HUES48 (cell line): ENCODE results near the gene SLC43A1.
A peak's percentile ranks its signal among the peaks of the same experiment; 100 is the strongest.
"Not testable (repeated sequence)": the region's sequence is repeated elsewhere in the genome, so short reads cannot be mapped to it uniquely, and the experiment has no call there.

Experiments used
- H3K27ac ChIP-seq: one replicate; pipeline ENCODE4 v1.7.0; 2013; ENCODE audit warnings: low read depth, low read length, inconsistent platforms
- H3K27me3 ChIP-seq: 2 replicates; pipeline ENCODE4 v1.6.1; 2013; ENCODE audit warnings: mild to moderate bottlenecking, low read length; ENCODE audit not compliant: control insufficient read depth, insufficient read depth
- H3K36me3 ChIP-seq: 2 replicates; pipeline ENCODE4 v1.6.1; 2013; ENCODE audit warnings: low read length; ENCODE audit not compliant: control insufficient read depth, insufficient read depth
- H3K4me1 ChIP-seq: 2 replicates; pipeline ENCODE4 v1.6.1; 2013; ENCODE audit warnings: mild to moderate bottlenecking, low read length; ENCODE audit not compliant: control insufficient read depth, insufficient read depth
- H3K4me3 ChIP-seq: 2 replicates; pipeline ENCODE4 v1.5.1; 2013; ENCODE audit warnings: mild to moderate bottlenecking, low read depth, low read length
- H3K9ac ChIP-seq: 2 replicates; pipeline ENCODE4 v1.6.1; 2013; ENCODE audit warnings: mild to moderate bottlenecking, low read depth, low read length, moderate library complexity
- H3K9me3 ChIP-seq: 2 replicates; pipeline ENCODE4 v1.6.1; 2013; ENCODE audit warnings: low read length; ENCODE audit not compliant: control insufficient read depth, insufficient read depth

SLC43A1 gene

GRCh38 chr11:57545883-57546282 lies 30.4 kb upstream of the SLC43A1 start:
- Histone ChIP-seq H3K9me3 (no peaks in the 10 kb centered on the region), H3K9ac (no peak overlapping the region), H3K4me3 (no peak overlapping the region), H3K27ac (no peak overlapping the region), H3K27me3 (no peaks in the 10 kb centered on the region), H3K36me3 (peaks cover 17% of the 10 kb centered on the region), H3K4me1 (peaks cover 11% of the 10 kb centered on the region)

- Histone ChIP-seq H3K4me1 (peaks cover 11% of the 10 kb centered on the region), H3K9me3 (no peaks in the 10 kb centered on the region), H3K9ac (no peak overlapping the region), H3K36me3 (peaks cover 4% of the 10 kb centered on the region), H3K27ac (no peak overlapping the region), H3K4me3 (no peak overlapping the region), H3K27me3 (no peaks in the 10 kb centered on the region)
Measured at GRCh38 chr11:57544566-57544965, 29.1 kb upstream of the SLC43A1 start.

- no peak overlapping the region for H3K9ac ChIP-seq
- H3K27ac ChIP-seq: no peak overlapping the region
- no peaks in the 10 kb centered on the region for H3K36me3 ChIP-seq
- H3K4me3 ChIP-seq: no peak overlapping the region
- H3K9me3 ChIP-seq: no peaks in the 10 kb centered on the region
- peaks cover 11% of the 10 kb centered on the region for H3K4me1 ChIP-seq
- no peaks in the 10 kb centered on the region for H3K27me3 ChIP-seq
Measured at GRCh38 chr11:57543593-57543992, 28.1 kb upstream of the SLC43A1 start.

- Histone ChIP-seq H3K36me3 (no peaks in the 10 kb centered on the region), H3K4me3 (no peak overlapping the region), H3K9ac (no peak overlapping the region), H3K27ac (no peak overlapping the region), H3K4me1 (peaks cover 11% of the 10 kb centered on the region), H3K27me3 (no peaks in the 10 kb centered on the region), H3K9me3 (no peaks in the 10 kb centered on the region)
Measured at GRCh38 chr11:57542582-57542981, 27.1 kb upstream of the SLC43A1 start.

- no peak overlapping the region for H3K4me3 ChIP-seq
- no peak overlapping the region for H3K9ac ChIP-seq
- peaks cover 17% of the 10 kb centered on the region for H3K4me1 ChIP-seq
- H3K36me3 ChIP-seq: no peaks in the 10 kb centered on the region
- no peaks in the 10 kb centered on the region for H3K27me3 ChIP-seq
- H3K27ac ChIP-seq: no peak overlapping the region
- no peaks in the 10 kb centered on the region for H3K9me3 ChIP-seq
Measured at GRCh38 chr11:57541169-57541568, 25.7 kb upstream of the SLC43A1 start.

GRCh38 chr11:57539342-57539741 lies 23.8 kb upstream of the SLC43A1 start:
- H3K9ac ChIP-seq: no peak overlapping the region
- no peaks in the 10 kb centered on the region for H3K27me3 ChIP-seq
- H3K4me1 ChIP-seq: peaks cover 17% of the 10 kb centered on the region
- no peak overlapping the region for H3K4me3 ChIP-seq
- H3K36me3 ChIP-seq: no peaks in the 10 kb centered on the region
- H3K27ac ChIP-seq: no peak overlapping the region
- H3K9me3 ChIP-seq: no peaks in the 10 kb centered on the region

- H3K9ac ChIP-seq: no peak within 1 kb of the TSS
- no peaks in the 10 kb centered on the region for H3K27me3 ChIP-seq
- peaks cover 6% of the 10 kb centered on the region; the same call in 1 of the 2 replicates for H3K4me1 ChIP-seq
- H3K9me3 ChIP-seq: no peaks in the 10 kb centered on the region
- no peak within 1 kb of the TSS for H3K4me3 ChIP-seq
- no peaks in the 10 kb centered on the region for H3K36me3 ChIP-seq
- H3K27ac ChIP-seq: no peak within 1 kb of the TSS
Measured at GRCh38 chr11:57536947-57537619, 21.6 kb upstream of the SLC43A1 start, which contains the start of gene SMTNL1. SMTNL1 (plus strand) TSS chr11:57537595; CDS start chr11:57542643, 5,048 bp downstream.

- not testable (repeated sequence) for H3K4me3 ChIP-seq, H3K9ac ChIP-seq, H3K27me3 ChIP-seq, H3K36me3 ChIP-seq, H3K9me3 ChIP-seq, H3K27ac ChIP-seq
- H3K4me1 ChIP-seq: peaks cover 15% of the 10 kb centered on the region
Measured at GRCh38 chr11:57534449-57534848, 18.9 kb upstream of the SLC43A1 start.

GRCh38 chr11:57530596-57531507 lies 15.3 kb upstream of the SLC43A1 start, which contains the start of gene TIMM10:
TIMM10 (minus strand) TSS chr11:57530754; CDS start chr11:57530189, 565 bp downstream.
- Histone ChIP-seq H3K4me1 (peaks cover 18% of the 10 kb centered on the region), H3K36me3 (peaks cover 18% of the 10 kb centered on the region), H3K9me3 (no peaks in the 10 kb centered on the region), H3K27me3 (no peaks in the 10 kb centered on the region), H3K9ac (peak within 1 kb of the TSS; percentile 85), H3K4me3 (peak within 1 kb of the TSS; percentile 96), H3K27ac (peak within 1 kb of the TSS; percentile 74)

GRCh38 chr11:57530215-57530595 lies 14.7 kb upstream of the SLC43A1 start:
- Histone ChIP-seq H3K27me3 (no peaks in the 10 kb centered on the region), H3K36me3 (peaks cover 18% of the 10 kb centered on the region), H3K27ac (peak overlapping the region; percentile 71), H3K4me1 (peaks cover 18% of the 10 kb centered on the region), H3K4me3 (peak overlapping the region; percentile 96), H3K9ac (peak overlapping the region; percentile 85), H3K9me3 (no peaks in the 10 kb centered on the region)

GRCh38 chr11:57529012-57529411 lies 13.5 kb upstream of the SLC43A1 start:
- Histone ChIP-seq H3K4me3 (no peak overlapping the region), H3K27me3 (no peaks in the 10 kb centered on the region), H3K9ac (no peak overlapping the region), H3K9me3 (no peaks in the 10 kb centered on the region), H3K4me1 (peaks cover 18% of the 10 kb centered on the region), H3K27ac (no peak overlapping the region), H3K36me3 (peaks cover 18% of the 10 kb centered on the region)
